Neuronal stem cell (in vitro differentiated cells): ENCODE measurements around the gene PRODH.
"Not testable (repeated sequence)": the region's sequence is repeated elsewhere in the genome, so short reads cannot be mapped to it uniquely, and the experiment has no call there.

ENCODE experiments used
- DNase-seq: peaks from one replicate; pipeline ENCODE4 v3.0.0-alpha.2; 2013; ENCODE audit warnings: low spot score
- H2AFZ ChIP-seq: one replicate; pipeline ENCODE4 v1.6.1; 2013; ENCODE audit warnings: mild to moderate bottlenecking, low read length, inconsistent platforms
- H2AK5ac ChIP-seq: 2 replicates; pipeline ENCODE4 v1.6.1; 2013; ENCODE audit warnings: low read depth, mild to moderate bottlenecking, inconsistent platforms, low read length, moderate library complexity, mixed read lengths
- H2BK120ac ChIP-seq: 2 replicates; pipeline ENCODE4 v1.6.1; 2013; ENCODE audit warnings: low read depth, mild to moderate bottlenecking, inconsistent platforms, low read length, moderate library complexity, mixed read lengths
- H2BK12ac ChIP-seq: one replicate; pipeline ENCODE4 v1.6.1; 2013; ENCODE audit warnings: low read length, inconsistent platforms
- H2BK15ac ChIP-seq: 2 replicates; pipeline ENCODE4 v1.6.1; 2013; ENCODE audit warnings: mild to moderate bottlenecking, low read length, inconsistent platforms, mixed read lengths
- H2BK5ac ChIP-seq: one replicate; pipeline ENCODE4 v1.6.1; 2013; ENCODE audit warnings: inconsistent platforms, mild to moderate bottlenecking, low read length, moderate library complexity
- H3K14ac ChIP-seq: one replicate; pipeline ENCODE4 v1.6.1; 2013; ENCODE audit warnings: low read length, inconsistent platforms
- H3K18ac ChIP-seq: 2 replicates; pipeline ENCODE4 v1.6.1; 2013; ENCODE audit warnings: low read length, inconsistent platforms
- H3K23ac ChIP-seq: 2 replicates; pipeline ENCODE4 v1.6.1; 2013; ENCODE audit warnings: low read depth, mild to moderate bottlenecking, mixed read lengths, low read length, inconsistent platforms; ENCODE audit not compliant: poor library complexity
- H3K27ac ChIP-seq: replicated peaks from 3 replicates; pipeline ENCODE4 v1.5.1; 2013; ENCODE audit warnings: low read length, inconsistent platforms
- H3K27me3 ChIP-seq, 3 experiments: 2 replicates each; pipeline ENCODE4 v1.6.1; 2013; ENCODE audit warnings: low read length in 3 of 3, mild to moderate bottlenecking in 2 of 3, inconsistent platforms in 1 of 3, low read depth in 1 of 3, mixed read lengths in 1 of 3, moderate library complexity in 1 of 3; ENCODE audit not compliant: control insufficient read depth in 3 of 3, insufficient read depth in 3 of 3
- H3K36me3 ChIP-seq, 2 donors: replicated peaks in 1 of 2; 2 replicates each; pipeline ENCODE4 v1.6.1; 2013; ENCODE audit warnings: low read length in 2 of 2; ENCODE audit not compliant: control insufficient read depth in 2 of 2, insufficient read depth in 2 of 2
- H3K4ac ChIP-seq: 2 replicates; pipeline ENCODE4 v1.6.1; 2013; ENCODE audit warnings: inconsistent platforms, mild to moderate bottlenecking, low read length, moderate library complexity
- H3K4me1 ChIP-seq, 2 donors: 1 replicate in 1 of 2; 2 replicates in 1 of 2; pipeline ENCODE4 v1.6.1; 2013; ENCODE audit warnings: low read length in 2 of 2, low read depth in 1 of 2; ENCODE audit not compliant: control insufficient read depth in 2 of 2, insufficient read depth in 1 of 2
- H3K4me2 ChIP-seq: one replicate; pipeline ENCODE4 v1.6.1; 2013; ENCODE audit warnings: mild to moderate bottlenecking, low read length, inconsistent platforms; ENCODE audit not compliant: insufficient read depth, poor library complexity, severe bottlenecking
- H3K4me3 ChIP-seq, 2 donors: 2 replicates each; pipeline ENCODE4 v1.5.1; 2013; ENCODE audit warnings: low read length in 2 of 2, mild to moderate bottlenecking in 2 of 2, inconsistent platforms in 1 of 2, moderate library complexity in 1 of 2
- H3K79me1 ChIP-seq: one replicate; pipeline ENCODE4 v1.6.1; 2013; ENCODE audit warnings: low read depth, mild to moderate bottlenecking, inconsistent platforms, low read length, moderate library complexity
- H3K9ac ChIP-seq: one replicate; pipeline ENCODE4 v1.6.1; 2013; ENCODE audit warnings: mild to moderate bottlenecking, low read depth, low read length, inconsistent platforms; ENCODE audit not compliant: poor library complexity
- H3K9me3 ChIP-seq, 2 donors: replicated peaks in 1 of 2; 2 replicates each; pipeline versions ENCODE3 to v1.6.1; 2013; ENCODE audit warnings: low read length in 2 of 2, mild to moderate bottlenecking in 2 of 2, inconsistent platforms in 1 of 2, low read depth in 1 of 2, mixed read lengths in 1 of 2, moderate library complexity in 1 of 2; ENCODE audit not compliant: control insufficient read depth in 2 of 2, insufficient read depth in 1 of 2
- H4K8ac ChIP-seq: one replicate; pipeline ENCODE4 v1.6.1; 2013; ENCODE audit warnings: low read depth, mild to moderate bottlenecking, inconsistent platforms, low read length, moderate library complexity
- H4K91ac ChIP-seq: one replicate; pipeline ENCODE4 v1.6.1; 2013; ENCODE audit warnings: low read length, low read depth, mild to moderate bottlenecking, inconsistent platforms; ENCODE audit not compliant: poor library complexity
- whole genome bisulfite sequencing, 2 donors: extraction: QIAGEN DNeasy Blood & Tissue Kit; methylation state at CpG; one replicate each; pipeline ENCODE4 v1.1.7; 2013; ENCODE audit warnings: missing lambda C conversion rate in 2 of 2, mixed read lengths in 1 of 2; ENCODE audit not compliant: insufficient read length in 2 of 2, insufficient replicate concordance in 1 of 2; ENCODE audit errors: extremely low coverage in 2 of 2; 5-methylcytosine and 5-hydroxymethylcytosine counted together

The PRODH gene

GRCh38 chr22:18947905-18948304, 11.8 kb upstream of the PRODH start:
- Histone ChIP-seq H3K79me1 (no peaks in the 10 kb centered on the region), H3K4me1 (peaks cover 0 to 3% of the 10 kb centered on the region in 2 donors), H3K14ac (no peak overlapping the region), H2BK15ac (peak overlapping the region; percentile 17), H2AFZ (no peak overlapping the region), H3K9me3 (no peaks in the 10 kb centered on the region), H4K8ac (no peak overlapping the region), H3K4ac (no peak overlapping the region), H2BK5ac (no peak overlapping the region), H2AK5ac (peak overlapping the region; percentile 81), H2BK120ac (no peak overlapping the region), H4K91ac (no peak overlapping the region), H3K27ac (no peak overlapping the region), H3K4me2 (no peak overlapping the region), H2BK12ac (no peak overlapping the region), H3K18ac (peak overlapping the region; percentile 76), H3K4me3 (no peak overlapping the region), H3K36me3 (no peaks in the 10 kb centered on the region), H3K23ac (no peak overlapping the region), H3K27me3 (peaks cover 0 to 15% (median 0%) of the 10 kb centered on the region in 3 experiments), H3K9ac (no peak overlapping the region)
- WGBS, 2 donors, result no CpG with 5 or more reads among the region's 12 CpGs
- DNase-seq, result no peak

GRCh38 chr22:18947105-18947504, 11.0 kb upstream of the PRODH start:
- not testable (repeated sequence) for H3K18ac ChIP-seq, H3K36me3 ChIP-seq, H3K4me3 ChIP-seq, H2BK15ac ChIP-seq, DNase-seq, H3K9ac ChIP-seq, H3K4me2 ChIP-seq, H2BK5ac ChIP-seq, H2AFZ ChIP-seq, H3K4ac ChIP-seq, H4K91ac ChIP-seq, H3K79me1 ChIP-seq, H3K9me3 ChIP-seq, H3K27ac ChIP-seq, H3K4me1 ChIP-seq, H2AK5ac ChIP-seq, H4K8ac ChIP-seq, H2BK120ac ChIP-seq, H2BK12ac ChIP-seq, H3K14ac ChIP-seq, H3K23ac ChIP-seq
- no CpG with 5 or more reads among the region's 9 CpGs for WGBS, 2 donors
- H3K27me3 ChIP-seq, result peaks cover 0 to 14% (median 0%) of the 10 kb centered on the region in 3 experiments

GRCh38 chr22:18938691-18939090, 2.6 kb upstream of the PRODH start:
- H3K79me1 ChIP-seq, H3K4me3 ChIP-seq, H3K4me2 ChIP-seq, H2AFZ ChIP-seq, H3K27ac ChIP-seq, H2BK5ac ChIP-seq, H3K18ac ChIP-seq, H3K27me3 ChIP-seq, H2AK5ac ChIP-seq, H2BK15ac ChIP-seq, H3K4ac ChIP-seq, H3K9me3 ChIP-seq, H3K14ac ChIP-seq, H3K4me1 ChIP-seq, H4K91ac ChIP-seq, H3K9ac ChIP-seq, H4K8ac ChIP-seq, DNase-seq, H3K23ac ChIP-seq, H2BK12ac ChIP-seq, H3K36me3 ChIP-seq, H2BK120ac ChIP-seq: not testable (repeated sequence)
- no CpG with 5 or more reads among the region's 8 CpGs for WGBS, 2 donors

- DNase-seq, H3K4me2 ChIP-seq: not testable (repeated sequence)
- WGBS, 2 donors, result no CpG with 5 or more reads among the region's 7 CpGs
Observed at GRCh38 chr22:18934688-18935087, 1.4 kb downstream of the PRODH start.

More at GRCh38 chr22:18934688-18935087, 1.4 kb downstream of the PRODH start:
- H3K79me1 ChIP-seq, H2BK15ac ChIP-seq, H3K36me3 ChIP-seq, H3K18ac ChIP-seq, H3K4ac ChIP-seq, H2AK5ac ChIP-seq, H3K27ac ChIP-seq, H4K8ac ChIP-seq, H3K27me3 ChIP-seq, H4K91ac ChIP-seq, H2BK120ac ChIP-seq, H2BK5ac ChIP-seq, H3K9me3 ChIP-seq, H3K23ac ChIP-seq, H3K14ac ChIP-seq, H3K9ac ChIP-seq, H3K4me3 ChIP-seq, H3K4me1 ChIP-seq, H2AFZ ChIP-seq, H2BK12ac ChIP-seq: not testable (repeated sequence)
